Epithelial cell of proximal tubule (primary cell): Measurements from ENCODE around the gene SLC6A18. TPM values are rescaled to one million over a fixed set of nuclear protein-coding genes. Genes with fewer than 3 reads are reported as not detected.

Source experiments
- DNase-seq: peaks from one replicate; pipeline ENCODE4 v3.0.0-alpha.2; 2011; ENCODE audit warnings: low read depth
- H3K4me3 ChIP-seq: 2 replicates; pipeline ENCODE4 v1.5.1; 2011; ENCODE audit warnings: low read depth, mild to moderate bottlenecking, low read length
- CTCF ChIP-seq: conservative IDR thresholded peaks from 2 replicates; pipeline ENCODE4 v1.5.1; 2012; ENCODE audit warnings: low read depth, mild to moderate bottlenecking, low read length
- total RNA-seq: library from RNA; depleted of rRNA; stranded (reverse); fragments of >200 nt; gene quantifications from 2 replicates; pipeline ENCODE4 v1.2.3, GENCODE V29; 2015

SLC6A18 gene
- total RNA-seq, 1 donor from 2014 or later: not detected

GRCh38 chr5:1194378-1194777 is 30.8 kb upstream of the SLC6A18 start:
- TF ChIP-seq CTCF: no peak
- DNase-seq: no peak
- no peak overlapping the region for H3K4me3 ChIP-seq

DNA sequence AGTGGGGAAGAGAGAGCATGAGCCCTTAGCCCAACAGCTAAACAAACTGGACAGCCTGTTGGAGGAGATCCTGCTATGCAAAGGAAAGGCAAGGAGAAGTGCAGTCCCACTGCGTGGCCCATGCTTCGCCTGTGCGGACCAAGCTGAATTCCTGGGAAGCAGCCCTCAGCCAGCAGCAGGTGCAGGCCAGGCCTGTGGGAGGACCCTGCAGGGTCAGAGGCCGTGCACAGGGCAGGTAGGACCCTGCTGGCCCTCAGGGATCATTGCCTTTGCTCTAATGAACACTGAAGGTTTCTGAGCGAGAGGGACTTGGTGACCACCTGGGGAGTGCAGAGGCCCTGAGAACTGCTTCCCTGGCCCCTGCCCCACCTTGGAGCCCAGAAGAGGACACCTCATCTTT is 29.7 kb upstream of the SLC6A18 start:
- no peak for DNase-seq
- H3K4me3 ChIP-seq: no peak overlapping the region
- TF ChIP-seq CTCF: no peak

DNA sequence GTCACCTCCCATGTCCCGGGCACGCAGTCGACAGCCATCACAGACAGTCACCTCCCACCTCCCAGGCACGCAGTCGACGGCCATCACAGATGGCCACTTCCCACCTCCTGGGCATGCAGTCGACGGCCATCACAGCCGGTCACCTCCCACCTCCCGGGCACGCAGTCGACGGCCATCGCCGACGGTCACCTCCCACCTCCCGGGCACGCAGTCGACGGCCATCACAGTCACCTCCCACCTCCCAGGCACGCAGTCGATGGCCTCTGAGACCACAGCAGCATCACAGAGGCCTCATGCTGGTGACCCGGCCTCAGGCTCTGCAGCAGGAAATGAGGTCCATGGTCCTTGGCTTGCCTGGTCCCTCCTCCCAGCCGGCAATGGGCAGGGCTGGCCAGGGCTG is 29.3 kb upstream of the SLC6A18 start:
- TF ChIP-seq CTCF: no peak
- H3K4me3 ChIP-seq: no peak overlapping the region
- DNase-seq: no peak

- TF ChIP-seq CTCF: no peak
- no peak for DNase-seq
- no peak overlapping the region for H3K4me3 ChIP-seq
Measured at GRCh38 chr5:1196562-1196961, 28.6 kb upstream of the SLC6A18 start.

DNA sequence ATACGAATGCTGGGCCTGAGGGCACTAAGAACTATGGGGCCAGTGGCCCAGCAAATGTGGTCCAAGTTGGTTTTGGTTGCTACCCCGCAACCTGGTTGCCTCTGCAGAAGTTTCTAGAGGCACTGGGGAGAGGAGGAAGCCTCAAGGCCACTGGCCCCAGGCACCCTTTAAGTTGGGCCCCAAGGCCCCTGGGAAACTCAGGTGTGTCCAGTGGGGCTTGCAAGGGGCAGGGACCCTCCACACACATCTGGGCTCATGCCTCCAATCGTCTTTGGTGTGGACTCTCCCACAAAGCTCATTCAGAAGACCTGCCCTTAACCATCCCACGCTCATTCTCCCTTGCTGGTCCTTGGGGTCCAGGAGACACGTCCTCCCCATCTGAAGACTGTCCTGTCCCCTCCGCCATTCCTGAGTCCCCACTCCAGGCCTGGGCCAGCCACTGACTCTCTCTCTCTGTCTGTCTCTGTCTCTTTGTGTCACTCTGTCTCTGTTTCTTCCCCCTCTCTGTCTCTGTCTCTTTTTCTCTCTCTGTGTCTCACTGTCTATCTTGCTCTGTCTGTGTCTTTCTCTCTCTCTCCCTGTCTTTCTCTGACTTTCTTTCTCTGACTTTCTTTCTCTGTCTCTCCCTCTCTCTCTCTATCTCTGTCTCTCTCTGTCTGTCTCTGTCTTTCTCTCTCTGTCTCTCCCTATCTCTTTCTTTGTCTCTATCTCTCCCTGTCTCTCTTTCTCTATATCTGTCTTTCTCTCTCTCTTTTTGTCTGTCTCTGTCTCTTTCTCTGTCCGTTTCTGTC is 27.1 kb upstream of the SLC6A18 start:
- DNase-seq: no peak
- H3K4me3 ChIP-seq: no peak overlapping the region
- no peak for TF ChIP-seq CTCF

GRCh38 chr5:1199340-1199648 is 25.9 kb upstream of the SLC6A18 start:
- no peak for DNase-seq
- TF ChIP-seq CTCF: no peak
- no peak overlapping the region for H3K4me3 ChIP-seq
